ENCODE results near the gene POR. TPM values are rescaled to one million over a fixed set of nuclear protein-coding genes. Genes with fewer than 3 reads are reported as not detected.

Gene POR
- total and polyA plus RNA-seq, 2 of the 8 experiments (the other 6 are each of a cell fraction or from before 2014, with no cell fraction given): 98.7 to 144 TPM

DNA sequence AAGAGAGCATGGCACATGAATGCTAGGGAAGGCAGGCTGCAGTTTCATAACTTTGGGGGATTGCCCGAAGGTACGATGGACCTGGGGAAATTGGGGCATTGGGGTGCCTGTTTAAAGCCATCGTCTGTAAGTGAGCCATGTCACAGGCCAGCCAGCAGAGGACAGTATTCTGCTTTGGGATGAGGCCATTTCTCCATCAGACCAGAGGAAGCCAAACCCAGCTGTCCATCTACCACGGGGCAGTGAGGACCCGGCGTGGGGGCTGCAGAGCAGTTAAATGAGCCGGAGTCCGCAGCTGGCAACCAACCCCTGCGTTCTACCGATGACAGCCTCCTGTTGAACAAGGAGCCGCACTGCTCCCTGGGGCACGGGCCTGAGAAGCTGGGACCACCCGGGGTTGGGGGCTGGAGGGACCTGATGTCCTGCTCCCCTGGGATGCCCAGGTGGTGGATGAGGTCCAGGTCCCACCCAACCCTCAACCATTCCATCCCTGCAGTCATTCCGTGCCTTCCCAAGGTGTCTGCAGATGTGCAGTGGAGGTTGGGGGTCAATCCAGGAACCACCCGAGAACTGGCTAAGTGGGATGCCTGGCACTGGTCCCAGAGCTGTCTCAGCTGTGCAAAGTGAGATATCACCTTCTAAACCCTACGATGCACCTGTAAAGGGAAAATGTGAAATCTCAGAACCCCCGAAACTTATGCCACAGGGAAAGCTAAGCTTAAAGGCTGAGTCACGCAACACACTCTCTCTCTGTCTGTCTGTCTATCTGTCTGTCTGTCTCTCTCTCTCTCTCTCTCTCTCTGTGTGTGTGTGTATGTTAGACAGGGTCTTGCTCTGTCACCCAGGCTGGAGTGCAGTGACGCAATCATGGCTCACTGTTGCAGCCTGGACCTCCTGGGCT is 48.2 kb upstream of the POR start (continued):
- TF ChIP-seq RAD21 (IDR thresholded peaks at IDR 0.05 in 1 of 2, conservative IDR thresholded peaks at IDR 0.05 in 1 of 2; ENCODE audit: low read depth in 2 of 2, low read length in 2 of 2) (peak; percentile 96 to 98), SIN3A (conservative IDR thresholded peaks at IDR 0.05 in 1 of 2, IDR thresholded peaks at IDR 0.05 in 1 of 2; ENCODE audit: low read depth in 1 of 2, low read length in 2 of 2) (0 out of 4 replicates have a peak, but pooled peaks of 1 of the 2 experiments have one; percentile 73), TEAD4 (IDR thresholded peaks at IDR 0.05; ENCODE audit: low read depth, low read length) (0 out of 2 replicates have a peak, but pooled peaks have one; percentile 17)
